HG03280 (cell line): ENCODE measurements around the gene MAN2B2.

Experiments used
- ATAC-seq: cut with Tn5 transposase; IDR thresholded peaks from one replicate; pipeline ENCODE4 v1.9.1; 2021; ENCODE audit warnings: mild to moderate bottlenecking, moderate library complexity; ENCODE audit not compliant: unreplicated experiment

The MAN2B2 gene

GRCh38 chr4:6574747-6575502 lies at the start of gene MAN2B2:
MAN2B2 (plus strand) TSS chr4:6575189; CDS start chr4:6575211, 22 bp downstream.
- ATAC-seq: peak; percentile 94

GRCh38 chr4:6525474-6525873 lies 49.5 kb upstream of the MAN2B2 start:
- no peak for ATAC-seq

GRCh38 chr4:6526156-6526555 lies 48.8 kb upstream of the MAN2B2 start:
- no peak for ATAC-seq

- ATAC-seq: no peak
Measured at GRCh38 chr4:6526671-6527091, 48.3 kb upstream of the MAN2B2 start.

GRCh38 chr4:6527259-6527658 lies 47.7 kb upstream of the MAN2B2 start:
- ATAC-seq: no peak

GRCh38 chr4:6527683-6528595 lies 47.0 kb upstream of the MAN2B2 start:
- ATAC-seq: no peak

GRCh38 chr4:6529021-6529420 lies 46.0 kb upstream of the MAN2B2 start:
- no peak for ATAC-seq

- ATAC-seq: no peak
Measured at GRCh38 chr4:6530301-6530700, 44.7 kb upstream of the MAN2B2 start.

- no peak for ATAC-seq
Measured at GRCh38 chr4:6530964-6531363, 44.0 kb upstream of the MAN2B2 start.

GRCh38 chr4:6532102-6532501 lies 42.9 kb upstream of the MAN2B2 start:
- no peak for ATAC-seq

- ATAC-seq: no peak
Measured at GRCh38 chr4:6532658-6533057, 42.3 kb upstream of the MAN2B2 start.

GRCh38 chr4:6534050-6534449 lies 40.9 kb upstream of the MAN2B2 start:
- no peak for ATAC-seq

- ATAC-seq: no peak
Measured at GRCh38 chr4:6534618-6535328, 40.2 kb upstream of the MAN2B2 start.

GRCh38 chr4:6535329-6535692 lies 39.7 kb upstream of the MAN2B2 start:
- ATAC-seq: no peak

- ATAC-seq: no peak
Measured at GRCh38 chr4:6535706-6536105, 39.3 kb upstream of the MAN2B2 start.

GRCh38 chr4:6538111-6538510 lies 36.9 kb upstream of the MAN2B2 start:
- no peak for ATAC-seq

- ATAC-seq: no peak
Measured at GRCh38 chr4:6538575-6538974, 36.4 kb upstream of the MAN2B2 start.

GRCh38 chr4:6539009-6539764 lies 35.8 kb upstream of the MAN2B2 start:
- ATAC-seq: no peak

- ATAC-seq: no peak
Measured at GRCh38 chr4:6540879-6541278, 34.1 kb upstream of the MAN2B2 start.

GRCh38 chr4:6541789-6542188 lies 33.2 kb upstream of the MAN2B2 start:
- ATAC-seq: no peak

- ATAC-seq: no peak
Measured at GRCh38 chr4:6542951-6543350, 32.0 kb upstream of the MAN2B2 start.
